GM23338 (cell line): ENCODE data around the gene MEN1. TPM values are rescaled to one million over a fixed set of nuclear protein-coding genes. Genes with fewer than 3 reads are reported as not detected.

ENCODE experiments used
- ATAC-seq: fragments of 200-7000 bp; cut with Tn5 transposase; 3 replicates; pipeline ENCODE4 v1.9.1; 2020
- DNase-seq: peaks from one replicate; pipeline ENCODE4 v3.0.0-alpha.2; 2015; ENCODE audit warnings: low spot score
- H2AFZ ChIP-seq: fragments of 200-600 bp; sonication (generic); 2 replicates; pipeline ENCODE4 v1.8.0; 2016; ENCODE audit warnings: antibody characterized with exemption, mild to moderate bottlenecking, moderate library complexity
- H3F3A ChIP-seq: fragments of 200-600 bp; sonication (generic); replicated peaks from 2 replicates; pipeline ENCODE4 v1.8.0; 2017; ENCODE audit warnings: antibody characterized with exemption, mixed run types, low read depth
- H3K27ac ChIP-seq: fragments of 200-600 bp; sonication (generic); 2 replicates; pipeline ENCODE4 v1.6.1; 2016; ENCODE audit warnings: low read depth
- H3K27me3 ChIP-seq: fragments of 200-600 bp; sonication (generic); 2 replicates; pipeline ENCODE4 v1.8.0; 2016; ENCODE audit warnings: mild to moderate bottlenecking, mixed run types, moderate library complexity; ENCODE audit not compliant: insufficient read depth
- H3K36me3 ChIP-seq: fragments of 200-600 bp; sonication (generic); 2 replicates; pipeline ENCODE4 v1.8.0; 2016; ENCODE audit warnings: mild to moderate bottlenecking; ENCODE audit not compliant: insufficient read depth
- H3K4me1 ChIP-seq: fragments of 200-600 bp; sonication (generic); 2 replicates; pipeline ENCODE4 v1.8.0; 2016; ENCODE audit warnings: mild to moderate bottlenecking, moderate library complexity; ENCODE audit not compliant: insufficient read depth
- H3K4me2 ChIP-seq: fragments of 200-600 bp; sonication (generic); 2 replicates; pipeline ENCODE4 v1.7.1; 2017; ENCODE audit warnings: mixed run types
- H3K4me3 ChIP-seq: fragments of 200-600 bp; sonication (generic); 2 replicates; pipeline ENCODE4 v1.6.1; 2016; ENCODE audit warnings: mixed run types
- H3K79me2 ChIP-seq: fragments of 200-600 bp; sonication (generic); replicated peaks from 2 replicates; pipeline ENCODE4 v1.8.0; 2017; ENCODE audit warnings: mild to moderate bottlenecking; ENCODE audit not compliant: insufficient read depth
- H3K9me2 ChIP-seq: fragments of 200-600 bp; sonication (generic); 2 replicates; pipeline ENCODE4 v1.8.0; 2017; ENCODE audit not compliant: insufficient read depth
- H4K20me1 ChIP-seq: fragments of 200-600 bp; sonication (generic); replicated peaks from 2 replicates; pipeline ENCODE4 v1.8.0; 2017; ENCODE audit warnings: mild to moderate bottlenecking; ENCODE audit not compliant: insufficient read depth
- H3K27ac Mint-ChIP-seq: 2 replicates; pipeline ENCODE4 v1.8.0; 2020; ENCODE audit warnings: inconsistent platforms, mild to moderate bottlenecking, moderate library complexity, mixed read lengths
- H3K27me3 Mint-ChIP-seq: 3 replicates; pipeline ENCODE4 v1.8.0; 2022; ENCODE audit warnings: low read depth, mild to moderate bottlenecking, moderate library complexity, mixed read lengths, inconsistent platforms; ENCODE audit not compliant: insufficient read depth, poor library complexity
- H3K36me3 Mint-ChIP-seq: 3 replicates; pipeline ENCODE4 v1.8.0; 2021; ENCODE audit warnings: low read depth, mild to moderate bottlenecking, inconsistent platforms, moderate library complexity, mixed read lengths
- H3K4me1 Mint-ChIP-seq: 3 replicates; pipeline ENCODE4 v1.8.0; 2020; ENCODE audit warnings: mild to moderate bottlenecking, inconsistent platforms, mixed read lengths
- H3K4me3 Mint-ChIP-seq: 3 replicates; pipeline ENCODE4 v1.8.0; 2021; ENCODE audit warnings: moderate library complexity, mild to moderate bottlenecking, inconsistent platforms, mixed read lengths
- H3K9me3 Mint-ChIP-seq: 3 replicates; pipeline ENCODE4 v1.8.0; 2020; ENCODE audit warnings: moderate library complexity, mild to moderate bottlenecking, inconsistent platforms, mixed read lengths
- CREB1 ChIP-seq: fragments of 250-450 bp; sonication (Bioruptor Pico); IDR thresholded peaks from 2 replicates; pipeline ENCODE4 v1.5.0; 2020; ENCODE audit warnings: low read depth, mild to moderate bottlenecking, moderate library complexity
- EZH2 ChIP-seq: fragments of 200-600 bp; sonication (generic); IDR thresholded peaks from one replicate; pipeline ENCODE4 v1.8.0; 2017; ENCODE audit warnings: antibody characterized with exemption, mild to moderate bottlenecking, low read depth; ENCODE audit not compliant: unreplicated experiment
- NANOG ChIP-seq: IDR thresholded peaks from 2 replicates; pipeline ENCODE4 v1.6.1; 2016; ENCODE audit warnings: antibody characterized with exemption, borderline replicate concordance
- polyA plus RNA-seq: library from polyadenylated mRNA; unstranded; fragments of >200 nt; fragmentation: Nextera tagmentation; extraction: Ambion mirVana; gene quantifications from 2 replicates; pipeline ENCODE4 v1.2.1, GENCODE V29; 2016
- total RNA-seq: library from RNA; depleted of rRNA; stranded (reverse); fragments of >200 nt; shearing (Covaris generic); gene quantifications from 2 replicates; pipeline ENCODE4 v1.2.3, GENCODE V29; 2014
- TF ChIP-seq, protein P1 (sequence below): fragments of 250-450 bp; sonication (Bioruptor Pico); IDR thresholded peaks from 2 replicates; pipeline ENCODE4 v1.5.0; 2020; ENCODE audit warnings: mild to moderate bottlenecking, moderate library complexity
- TF ChIP-seq, protein P2 (sequence below): IDR thresholded peaks from one replicate; pipeline ENCODE4 v1.6.1; 2018; ENCODE audit warnings: antibody characterized with exemption; ENCODE audit not compliant: unreplicated experiment

The MEN1 gene
- total and polyA plus RNA-seq, 2 experiments from 2014 or later = 31.6 to 45.2 TPM

DNA sequence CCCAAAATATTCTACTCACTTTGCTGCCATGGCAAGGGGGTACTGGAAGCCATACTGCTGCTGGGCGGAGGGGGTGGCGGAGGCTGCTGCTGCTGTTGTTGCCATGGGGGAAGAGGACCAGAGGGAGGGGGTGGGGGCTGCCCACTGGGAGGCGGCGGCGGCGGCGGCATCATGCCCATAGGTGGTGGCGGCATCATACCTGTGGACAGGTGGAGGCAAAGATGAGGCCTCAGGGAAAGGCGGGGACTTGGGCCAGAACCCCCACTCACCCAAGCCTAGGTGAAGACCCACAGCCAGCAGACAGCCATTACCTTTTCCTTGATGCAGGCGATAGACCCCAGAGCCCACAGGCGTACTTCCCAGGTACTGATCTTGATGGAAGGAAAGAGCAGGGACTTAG lies 43.5 kb downstream of the MEN1 start:
- Mint-ChIP-seq H3K4me1 (peaks cover 60% of the 10 kb centered on the region), H3K4me3 (no peak overlapping the region), H3K36me3 (peaks cover 89% of the 10 kb centered on the region), H3K27me3 (peaks cover 35% of the 10 kb centered on the region), H3K27ac (no peak overlapping the region), H3K9me3 (no peaks in the 10 kb centered on the region; the same call in 2 of the 3 replicates)
- peaks cover 39% of the 10 kb centered on the region for H3K4me1 ChIP-seq
- no peak overlapping the region for H2AFZ ChIP-seq
- H3K79me2 ChIP-seq = peaks cover 40% of the 10 kb centered on the region
- H3F3A ChIP-seq = peaks cover 81% of the 10 kb centered on the region
- no peaks in the 10 kb centered on the region for H3K27me3 ChIP-seq
- ATAC-seq (no peak), DNase-seq (no peak)
- peak overlapping the region; percentile 72 for H3K27ac ChIP-seq
- H4K20me1 ChIP-seq = peaks cover 59% of the 10 kb centered on the region
- 0 out of 2 replicates have a peak overlapping the region, but pooled peaks have one; percentile 26 for H3K4me2 ChIP-seq
- H3K9me2 ChIP-seq = no peaks in the 10 kb centered on the region
- TF ChIP-seq, protein P1, sequence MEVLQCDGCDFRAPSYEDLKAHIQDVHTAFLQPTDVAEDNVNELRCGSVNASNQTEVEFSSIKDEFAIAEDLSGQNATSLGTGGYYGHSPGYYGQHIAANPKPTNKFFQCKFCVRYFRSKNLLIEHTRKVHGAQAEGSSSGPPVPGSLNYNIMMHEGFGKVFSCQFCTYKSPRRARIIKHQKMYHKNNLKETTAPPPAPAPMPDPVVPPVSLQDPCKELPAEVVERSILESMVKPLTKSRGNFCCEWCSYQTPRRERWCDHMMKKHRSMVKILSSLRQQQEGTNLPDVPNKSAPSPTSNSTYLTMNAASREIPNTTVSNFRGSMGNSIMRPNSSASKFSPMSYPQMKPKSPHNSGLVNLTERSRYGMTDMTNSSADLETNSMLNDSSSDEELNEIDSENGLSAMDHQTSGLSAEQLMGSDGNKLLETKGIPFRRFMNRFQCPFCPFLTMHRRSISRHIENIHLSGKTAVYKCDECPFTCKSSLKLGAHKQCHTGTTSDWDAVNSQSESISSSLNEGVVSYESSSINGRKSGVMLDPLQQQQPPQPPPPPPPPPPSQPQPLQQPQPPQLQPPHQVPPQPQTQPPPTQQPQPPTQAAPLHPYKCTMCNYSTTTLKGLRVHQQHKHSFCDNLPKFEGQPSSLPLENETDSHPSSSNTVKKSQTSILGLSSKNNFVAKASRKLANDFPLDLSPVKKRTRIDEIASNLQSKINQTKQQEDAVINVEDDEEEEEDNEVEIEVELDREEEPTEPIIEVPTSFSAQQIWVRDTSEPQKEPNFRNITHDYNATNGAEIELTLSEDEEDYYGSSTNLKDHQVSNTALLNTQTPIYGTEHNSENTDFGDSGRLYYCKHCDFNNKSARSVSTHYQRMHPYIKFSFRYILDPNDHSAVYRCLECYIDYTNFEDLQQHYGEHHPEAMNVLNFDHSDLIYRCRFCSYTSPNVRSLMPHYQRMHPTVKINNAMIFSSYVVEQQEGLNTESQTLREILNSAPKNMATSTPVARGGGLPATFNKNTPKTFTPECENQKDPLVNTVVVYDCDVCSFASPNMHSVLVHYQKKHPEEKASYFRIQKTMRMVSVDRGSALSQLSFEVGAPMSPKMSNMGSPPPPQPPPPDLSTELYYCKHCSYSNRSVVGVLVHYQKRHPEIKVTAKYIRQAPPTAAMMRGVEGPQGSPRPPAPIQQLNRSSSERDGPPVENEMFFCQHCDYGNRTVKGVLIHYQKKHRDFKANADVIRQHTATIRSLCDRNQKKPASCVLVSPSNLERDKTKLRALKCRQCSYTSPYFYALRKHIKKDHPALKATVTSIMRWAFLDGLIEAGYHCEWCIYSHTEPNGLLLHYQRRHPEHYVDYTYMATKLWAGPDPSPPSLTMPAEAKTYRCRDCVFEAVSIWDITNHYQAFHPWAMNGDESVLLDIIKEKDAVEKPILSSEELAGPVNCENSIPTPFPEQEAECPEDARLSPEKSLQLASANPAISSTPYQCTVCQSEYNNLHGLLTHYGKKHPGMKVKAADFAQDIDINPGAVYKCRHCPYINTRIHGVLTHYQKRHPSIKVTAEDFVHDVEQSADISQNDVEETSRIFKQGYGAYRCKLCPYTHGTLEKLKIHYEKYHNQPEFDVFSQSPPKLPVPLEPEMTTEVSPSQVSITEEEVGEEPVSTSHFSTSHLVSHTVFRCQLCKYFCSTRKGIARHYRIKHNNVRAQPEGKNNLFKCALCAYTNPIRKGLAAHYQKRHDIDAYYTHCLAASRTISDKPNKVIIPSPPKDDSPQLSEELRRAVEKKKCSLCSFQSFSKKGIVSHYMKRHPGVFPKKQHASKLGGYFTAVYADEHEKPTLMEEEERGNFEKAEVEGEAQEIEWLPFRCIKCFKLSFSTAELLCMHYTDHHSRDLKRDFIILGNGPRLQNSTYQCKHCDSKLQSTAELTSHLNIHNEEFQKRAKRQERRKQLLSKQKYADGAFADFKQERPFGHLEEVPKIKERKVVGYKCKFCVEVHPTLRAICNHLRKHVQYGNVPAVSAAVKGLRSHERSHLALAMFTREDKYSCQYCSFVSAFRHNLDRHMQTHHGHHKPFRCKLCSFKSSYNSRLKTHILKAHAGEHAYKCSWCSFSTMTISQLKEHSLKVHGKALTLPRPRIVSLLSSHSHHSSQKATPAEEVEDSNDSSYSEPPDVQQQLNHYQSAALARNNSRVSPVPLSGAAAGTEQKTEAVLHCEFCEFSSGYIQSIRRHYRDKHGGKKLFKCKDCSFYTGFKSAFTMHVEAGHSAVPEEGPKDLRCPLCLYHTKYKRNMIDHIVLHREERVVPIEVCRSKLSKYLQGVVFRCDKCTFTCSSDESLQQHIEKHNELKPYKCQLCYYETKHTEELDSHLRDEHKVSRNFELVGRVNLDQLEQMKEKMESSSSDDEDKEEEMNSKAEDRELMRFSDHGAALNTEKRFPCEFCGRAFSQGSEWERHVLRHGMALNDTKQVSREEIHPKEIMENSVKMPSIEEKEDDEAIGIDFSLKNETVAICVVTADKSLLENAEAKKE (CRISPR knock-in tag) = no peak
- TF ChIP-seq, protein P2, sequence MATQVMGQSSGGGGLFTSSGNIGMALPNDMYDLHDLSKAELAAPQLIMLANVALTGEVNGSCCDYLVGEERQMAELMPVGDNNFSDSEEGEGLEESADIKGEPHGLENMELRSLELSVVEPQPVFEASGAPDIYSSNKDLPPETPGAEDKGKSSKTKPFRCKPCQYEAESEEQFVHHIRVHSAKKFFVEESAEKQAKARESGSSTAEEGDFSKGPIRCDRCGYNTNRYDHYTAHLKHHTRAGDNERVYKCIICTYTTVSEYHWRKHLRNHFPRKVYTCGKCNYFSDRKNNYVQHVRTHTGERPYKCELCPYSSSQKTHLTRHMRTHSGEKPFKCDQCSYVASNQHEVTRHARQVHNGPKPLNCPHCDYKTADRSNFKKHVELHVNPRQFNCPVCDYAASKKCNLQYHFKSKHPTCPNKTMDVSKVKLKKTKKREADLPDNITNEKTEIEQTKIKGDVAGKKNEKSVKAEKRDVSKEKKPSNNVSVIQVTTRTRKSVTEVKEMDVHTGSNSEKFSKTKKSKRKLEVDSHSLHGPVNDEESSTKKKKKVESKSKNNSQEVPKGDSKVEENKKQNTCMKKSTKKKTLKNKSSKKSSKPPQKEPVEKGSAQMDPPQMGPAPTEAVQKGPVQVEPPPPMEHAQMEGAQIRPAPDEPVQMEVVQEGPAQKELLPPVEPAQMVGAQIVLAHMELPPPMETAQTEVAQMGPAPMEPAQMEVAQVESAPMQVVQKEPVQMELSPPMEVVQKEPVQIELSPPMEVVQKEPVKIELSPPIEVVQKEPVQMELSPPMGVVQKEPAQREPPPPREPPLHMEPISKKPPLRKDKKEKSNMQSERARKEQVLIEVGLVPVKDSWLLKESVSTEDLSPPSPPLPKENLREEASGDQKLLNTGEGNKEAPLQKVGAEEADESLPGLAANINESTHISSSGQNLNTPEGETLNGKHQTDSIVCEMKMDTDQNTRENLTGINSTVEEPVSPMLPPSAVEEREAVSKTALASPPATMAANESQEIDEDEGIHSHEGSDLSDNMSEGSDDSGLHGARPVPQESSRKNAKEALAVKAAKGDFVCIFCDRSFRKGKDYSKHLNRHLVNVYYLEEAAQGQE = no peak
- TF ChIP-seq EZH2 (no peak), CREB1 (CRISPR knock-in tag) (no peak), NANOG (no peak)
- H3K36me3 ChIP-seq = peaks cover 58% of the 10 kb centered on the region
- no peak overlapping the region for H3K4me3 ChIP-seq
